ENCODE measurements around the gene GALK1. TPM values are rescaled to one million over a fixed set of nuclear protein-coding genes. Genes with fewer than 3 reads are reported as not detected.

The GALK1 gene
- total RNA-seq, 1 donor from 2014 or later, result 34.0 TPM

GRCh38 chr17:75791254-75791653, 26.3 kb upstream of the GALK1 start:
- DNase-seq, result no peak

GRCh38 chr17:75785016-75785890, 20.3 kb upstream of the GALK1 start:
- Histone ChIP-seq H3K4me1 (peaks cover 45% of the 10 kb centered on the region), H3K4me3 (peak overlapping the region; percentile 59), H3K9me3 (no peaks in the 10 kb centered on the region), H3K36me3 (no peaks in the 10 kb centered on the region), H3K27ac (peak overlapping the region; percentile 97), H3K27me3 (ENCODE audit: low read depth) (no peaks in the 10 kb centered on the region)
- peak; percentile 93 to 96 for ATAC-seq
- TF ChIP-seq CTCF (IDR thresholded peaks at IDR 0.05), result no peak
- intact Hi-C loops (cut with DNase I), result no loop called here
- peak; percentile 93 for DNase-seq

More at GRCh38 chr17:75791254-75791653, 26.3 kb upstream of the GALK1 start:
- intact Hi-C loops (cut with DNase I), result no loop called here
- H3K27me3 ChIP-seq (ENCODE audit: low read depth), result no peaks in the 10 kb centered on the region
- peaks cover 17% of the 10 kb centered on the region for H3K4me1 ChIP-seq
- no peak for TF ChIP-seq CTCF (IDR thresholded peaks at IDR 0.05)
- H3K9me3 ChIP-seq, result no peaks in the 10 kb centered on the region
- ATAC-seq, result no peak
- H3K36me3 ChIP-seq, result peaks cover 16% of the 10 kb centered on the region
- H3K27ac ChIP-seq, result no peak overlapping the region
- no peak overlapping the region for H3K4me3 ChIP-seq

- Histone ChIP-seq H3K4me3 (peak within 1 kb of the TSS; percentile 59), H3K27me3 (ENCODE audit: low read depth) (no peaks in the 10 kb centered on the region), H3K27ac (peak within 1 kb of the TSS; percentile 97), H3K4me1 (peaks cover 45% of the 10 kb centered on the region), H3K9me3 (no peaks in the 10 kb centered on the region), H3K36me3 (no peaks in the 10 kb centered on the region)
- intact Hi-C loops (cut with DNase I), result no loop called here
- DNase-seq (peak; percentile 98), ATAC-seq (peak; percentile 94 to 95)
- TF ChIP-seq CTCF (IDR thresholded peaks at IDR 0.05), result no peak
These were observed 19.6 kb upstream of the GALK1 start, which contains the start of gene UNK for GRCh38 chr17:75784473-75785015. TSS of gene UNK (plus strand) at chr17:75784806. CDS start at chr17:75784881, 75 bp downstream.

GRCh38 chr17:75783803-75784472, 18.9 kb upstream of the GALK1 start:
- intact Hi-C loops (cut with DNase I), result no loop called here

More at GRCh38 chr17:75783803-75784472, 18.9 kb upstream of the GALK1 start:
- peak; percentile 61 for DNase-seq
- Histone ChIP-seq H3K9me3 (no peaks in the 10 kb centered on the region), H3K4me3 (peak overlapping the region; percentile 59), H3K27ac (peak overlapping the region; percentile 97), H3K36me3 (peaks cover 1% of the 10 kb centered on the region), H3K27me3 (ENCODE audit: low read depth) (no peaks in the 10 kb centered on the region), H3K4me1 (peaks cover 45% of the 10 kb centered on the region)
- peak in 1 of 2 donors; percentile 0 for ATAC-seq
- no peak for TF ChIP-seq CTCF (IDR thresholded peaks at IDR 0.05)
